NT2/D1 (cell line): Measurements from ENCODE around the gene CERCAM.

Source experiments
- DNase-seq: peaks from one replicate; pipeline ENCODE4 v3.0.0-alpha.2; 2011; ENCODE audit warnings: low read depth, low spot score
- H3K27me3 ChIP-seq: 2 replicates; pipeline ENCODE4 v1.6.0; 2011; ENCODE audit warnings: mild to moderate bottlenecking; ENCODE audit not compliant: insufficient read length, insufficient read depth
- H3K36me3 ChIP-seq: 2 replicates; pipeline ENCODE4 v1.6.1; 2011; ENCODE audit warnings: mild to moderate bottlenecking, low read length, mixed read lengths; ENCODE audit not compliant: insufficient read depth, insufficient read length
- H3K4me1 ChIP-seq: 2 replicates; pipeline ENCODE4 v1.5.1; 2011; ENCODE audit not compliant: insufficient read depth, insufficient read length
- H3K4me3 ChIP-seq: 2 replicates; pipeline ENCODE4 v1.5.1; 2011; ENCODE audit warnings: low read depth; ENCODE audit not compliant: insufficient read length
- H3K9ac ChIP-seq: 2 replicates; pipeline ENCODE4 v1.6.0; 2011; ENCODE audit warnings: low read depth; ENCODE audit not compliant: insufficient read length
- H3K9me3 ChIP-seq: 2 replicates; pipeline ENCODE4 v1.5.1; 2011; ENCODE audit warnings: mild to moderate bottlenecking, low read length; ENCODE audit not compliant: insufficient read depth
- SUZ12 ChIP-seq: IDR thresholded peaks from 2 replicates; pipeline ENCODE4 v1.6.1; 2011; ENCODE audit not compliant: insufficient read length, insufficient read depth; ENCODE audit errors: extremely low read depth
- YY1 ChIP-seq: IDR thresholded peaks from 2 replicates; pipeline ENCODE4 v1.6.1; 2011; ENCODE audit not compliant: insufficient read length, insufficient read depth
- ZNF274 ChIP-seq: IDR thresholded peaks from 2 replicates; pipeline ENCODE4 v1.6.1; 2011; ENCODE audit warnings: mild to moderate bottlenecking, low read depth, low read length

The CERCAM gene

DNA sequence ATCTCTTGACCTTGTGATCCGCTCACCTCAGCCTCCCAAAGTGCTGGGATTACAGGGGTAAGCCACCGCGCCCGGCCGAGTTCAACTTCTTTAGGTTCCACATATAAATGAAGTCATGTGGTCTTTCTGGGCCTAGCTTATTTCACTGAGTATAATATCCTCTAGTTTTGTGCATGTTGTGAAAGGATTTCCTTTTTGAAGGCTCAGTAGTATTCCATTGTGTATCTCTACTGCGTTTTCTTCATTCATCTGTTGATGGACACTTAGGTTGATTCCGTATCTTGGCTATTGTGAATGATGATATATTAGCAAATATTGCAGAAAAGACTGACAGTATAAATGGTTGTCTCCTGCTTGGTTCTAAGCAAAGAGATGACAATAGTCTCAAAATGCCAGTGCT is 55.2 kb downstream of the CERCAM start:
- Histone ChIP-seq H3K27me3 (no peaks in the 10 kb centered on the region), H3K36me3 (peaks cover 52% of the 10 kb centered on the region), H3K9ac (no peak overlapping the region), H3K4me1 (no peaks in the 10 kb centered on the region), H3K9me3 (no peaks in the 10 kb centered on the region), H3K4me3 (no peak overlapping the region)
- no peak for TF ChIP-seq YY1
- no peak for TF ChIP-seq ZNF274
- TF ChIP-seq SUZ12 = no peak
- DNase-seq = no peak

- no peak for TF ChIP-seq YY1
- TF ChIP-seq SUZ12 = no peak
- TF ChIP-seq ZNF274 = no peak
- Histone ChIP-seq H3K9ac (no peak overlapping the region), H3K4me3 (no peak overlapping the region), H3K36me3 (peaks cover 57% of the 10 kb centered on the region), H3K9me3 (no peaks in the 10 kb centered on the region), H3K27me3 (no peaks in the 10 kb centered on the region), H3K4me1 (no peaks in the 10 kb centered on the region)
- no peak for DNase-seq
Observed at GRCh38 chr9:128479262-128479661, 58.6 kb downstream of the CERCAM start.

DNA sequence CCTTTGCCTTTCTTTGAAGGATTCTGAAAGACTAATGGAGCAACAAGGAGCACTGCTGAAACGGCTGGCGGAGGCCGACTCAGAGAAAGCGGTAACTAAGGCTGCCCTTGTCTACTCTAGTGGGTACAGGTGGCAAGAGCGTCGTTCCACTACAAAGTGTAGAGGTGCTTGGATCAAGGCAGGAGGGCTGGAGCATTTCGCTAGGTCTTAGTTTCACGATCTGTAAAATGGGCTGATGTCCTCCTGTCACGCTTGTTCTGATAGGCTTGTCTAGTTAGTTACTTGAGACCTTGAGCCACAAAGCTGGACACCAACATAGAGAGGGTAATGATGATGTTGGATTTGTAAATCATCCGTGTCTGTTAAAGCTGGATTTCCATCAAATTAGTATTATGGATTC is 60.9 kb downstream of the CERCAM start:
- Histone ChIP-seq H3K27me3 (no peaks in the 10 kb centered on the region), H3K9me3 (no peaks in the 10 kb centered on the region), H3K4me1 (no peaks in the 10 kb centered on the region), H3K36me3 (peaks cover 71% of the 10 kb centered on the region), H3K9ac (no peak overlapping the region), H3K4me3 (no peak overlapping the region)
- DNase-seq = no peak
- no peak for TF ChIP-seq SUZ12
- no peak for TF ChIP-seq YY1
- no peak for TF ChIP-seq ZNF274

GRCh38 chr9:128482186-128482585 is 61.5 kb downstream of the CERCAM start:
- Histone ChIP-seq H3K27me3 (no peaks in the 10 kb centered on the region), H3K4me1 (no peaks in the 10 kb centered on the region), H3K9ac (no peak overlapping the region), H3K36me3 (peaks cover 77% of the 10 kb centered on the region), H3K9me3 (no peaks in the 10 kb centered on the region), H3K4me3 (no peak overlapping the region)
- no peak for DNase-seq
- TF ChIP-seq SUZ12 (no peak), YY1 (no peak), ZNF274 (no peak)

GRCh38 chr9:128484686-128485413 is 64.2 kb downstream of the CERCAM start:
- no peak overlapping the region for H3K4me3 ChIP-seq
- peaks cover 86% of the 10 kb centered on the region for H3K36me3 ChIP-seq
- H3K4me1 ChIP-seq = no peaks in the 10 kb centered on the region
- no peak for DNase-seq
- H3K9me3 ChIP-seq = no peaks in the 10 kb centered on the region
- H3K27me3 ChIP-seq = no peaks in the 10 kb centered on the region
- TF ChIP-seq ZNF274 (no peak), SUZ12 (no peak), YY1 (no peak)
- H3K9ac ChIP-seq = no peak overlapping the region

GRCh38 chr9:128485414-128485855 is 64.8 kb downstream of the CERCAM start:
- no peak for DNase-seq
- H3K27me3 ChIP-seq = no peaks in the 10 kb centered on the region
- TF ChIP-seq SUZ12 (no peak), ZNF274 (no peak), YY1 (no peak)
- H3K9ac ChIP-seq = no peak overlapping the region
- no peaks in the 10 kb centered on the region for H3K4me1 ChIP-seq
- no peak overlapping the region for H3K4me3 ChIP-seq
- H3K9me3 ChIP-seq = no peaks in the 10 kb centered on the region
- peaks cover 85% of the 10 kb centered on the region for H3K36me3 ChIP-seq

GRCh38 chr9:128486201-128486600 is 65.5 kb downstream of the CERCAM start:
- Histone ChIP-seq H3K4me1 (no peaks in the 10 kb centered on the region), H3K4me3 (no peak overlapping the region), H3K36me3 (peaks cover 84% of the 10 kb centered on the region), H3K9ac (no peak overlapping the region), H3K27me3 (no peaks in the 10 kb centered on the region), H3K9me3 (no peaks in the 10 kb centered on the region)
- TF ChIP-seq ZNF274 = no peak
- no peak for TF ChIP-seq YY1
- no peak for TF ChIP-seq SUZ12
- DNase-seq = no peak
